GM19468 (cell line): Measurements from ENCODE around the gene SLC22A15.

Source experiments
- ATAC-seq: cut with Tn5 transposase; IDR thresholded peaks from one replicate; pipeline ENCODE4 v1.9.1; 2021; ENCODE audit warnings: mild to moderate bottlenecking, moderate library complexity, moderate number of reproducible peaks; ENCODE audit not compliant: unreplicated experiment; ENCODE audit errors: extremely low read depth

Gene SLC22A15

DNA sequence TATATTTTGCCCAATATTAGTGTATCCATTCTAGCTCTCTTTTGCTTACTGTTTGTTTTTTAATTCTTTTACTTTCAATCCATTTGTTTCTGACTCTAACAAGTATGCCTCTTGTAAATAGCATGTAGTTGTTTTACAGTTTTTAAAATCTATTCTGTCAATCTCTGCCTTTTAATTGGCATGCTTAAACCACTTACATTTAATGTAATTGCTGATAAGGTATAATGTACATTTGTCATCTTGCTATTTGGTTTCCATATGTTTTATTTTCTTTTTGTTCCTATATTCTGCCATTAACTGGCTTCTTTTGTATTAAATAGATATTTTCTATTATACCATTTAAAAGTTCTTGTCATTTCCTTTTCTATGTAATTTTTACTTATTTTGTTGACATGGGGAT is 118.7 kb downstream of the SLC22A15 start:
- ATAC-seq = no peak

GRCh38 chr1:116096013-116096618 is 119.8 kb downstream of the SLC22A15 start:
- no peak for ATAC-seq

GRCh38 chr1:116097626-116098025 is 121.3 kb downstream of the SLC22A15 start:
- ATAC-seq = no peak

DNA sequence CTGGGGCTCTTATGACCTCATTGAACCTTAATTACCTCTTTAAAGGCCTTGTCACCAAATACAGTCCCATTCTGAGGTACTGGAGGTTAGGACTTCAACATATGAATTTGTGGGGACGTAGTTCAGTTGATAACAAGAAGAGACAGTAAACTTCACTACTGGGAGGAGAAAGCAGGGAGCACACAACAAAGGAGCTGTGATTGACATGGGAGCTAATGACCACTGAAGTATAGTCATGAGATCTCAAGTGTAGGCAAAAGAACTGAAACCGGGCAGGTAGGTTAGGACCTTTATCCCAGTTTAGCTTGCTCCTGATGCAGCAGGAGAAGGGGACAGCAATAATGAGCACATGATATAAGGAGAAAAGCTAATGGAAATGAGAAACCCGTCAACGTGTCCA is 123.1 kb downstream of the SLC22A15 start:
- ATAC-seq = no peak

DNA sequence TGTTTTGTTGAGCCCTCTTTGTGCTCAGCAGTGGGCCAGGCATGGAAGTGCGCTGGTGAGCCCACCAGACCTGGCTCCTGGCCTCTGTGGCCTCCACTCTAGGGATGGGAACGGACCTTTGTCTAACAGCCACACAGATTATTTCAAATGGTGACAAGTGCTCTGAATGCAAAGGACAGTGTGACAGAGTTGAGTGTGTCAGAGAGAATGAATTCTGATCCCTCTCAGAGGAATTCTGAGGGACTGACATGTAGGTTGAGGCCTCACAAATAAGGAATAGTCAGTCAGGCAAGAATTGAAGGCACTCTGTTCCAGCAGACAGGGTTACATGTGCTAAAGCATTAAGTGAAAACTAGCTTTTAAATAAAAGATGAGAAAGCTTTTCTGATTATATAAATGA is 123.6 kb downstream of the SLC22A15 start:
- no peak for ATAC-seq

DNA sequence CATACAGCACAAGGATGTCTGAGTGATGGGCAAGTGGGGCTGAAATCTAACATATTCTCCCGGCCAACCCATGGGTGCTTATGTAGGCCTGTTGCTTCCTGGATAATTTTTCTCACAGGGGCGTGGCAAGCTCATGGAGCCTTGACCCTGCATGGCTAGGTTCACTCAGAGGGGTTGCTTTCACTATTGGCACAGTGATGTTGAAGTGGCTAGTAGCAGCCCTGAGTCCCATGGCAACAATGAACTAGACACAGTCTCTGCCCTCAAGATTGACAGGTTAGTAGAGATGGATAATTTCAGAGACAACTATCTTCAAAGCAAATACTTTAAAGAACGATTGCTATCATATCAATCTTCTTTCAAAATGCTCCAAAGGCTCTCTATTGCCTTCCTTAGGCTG is 128.4 kb downstream of the SLC22A15 start:
- ATAC-seq = no peak

DNA sequence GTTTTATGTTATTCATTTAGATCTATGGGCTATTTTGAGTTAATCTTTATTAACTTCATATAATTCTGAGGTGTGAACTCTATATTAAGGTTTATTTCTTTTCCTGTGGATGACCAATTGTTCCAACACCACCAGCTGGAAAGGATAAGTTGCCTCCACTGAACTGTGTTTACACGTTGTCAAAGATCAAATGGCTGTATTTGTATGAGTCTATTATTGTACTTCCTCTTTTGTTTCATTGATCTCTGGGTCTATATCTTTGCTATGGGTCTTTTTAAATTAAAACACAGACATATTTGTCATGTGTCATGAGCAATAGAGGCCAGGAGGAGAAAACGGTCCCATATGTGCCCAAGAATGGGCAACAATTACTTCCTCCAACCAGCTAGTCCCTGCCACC is 129.7 kb downstream of the SLC22A15 start:
- no peak for ATAC-seq

DNA sequence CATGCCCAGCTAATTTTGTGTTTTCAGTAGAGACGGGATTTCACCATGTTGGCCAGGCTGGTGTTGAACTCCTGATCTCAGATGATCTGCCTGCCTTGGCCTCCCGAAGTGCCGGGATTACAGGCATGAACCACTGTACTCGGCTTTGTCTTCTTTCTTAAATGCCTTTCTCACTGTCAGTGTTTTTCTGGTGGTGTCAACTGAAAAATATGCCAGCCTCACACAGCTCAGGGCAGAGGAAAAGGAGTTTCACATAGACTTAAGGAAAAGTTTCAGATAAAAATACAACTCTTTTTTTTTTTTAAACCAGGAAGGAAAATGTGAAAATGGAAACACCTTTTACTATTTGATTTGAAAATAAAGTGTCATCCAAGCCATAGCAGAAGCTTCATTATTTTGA is 130.3 kb downstream of the SLC22A15 start:
- ATAC-seq = no peak

DNA sequence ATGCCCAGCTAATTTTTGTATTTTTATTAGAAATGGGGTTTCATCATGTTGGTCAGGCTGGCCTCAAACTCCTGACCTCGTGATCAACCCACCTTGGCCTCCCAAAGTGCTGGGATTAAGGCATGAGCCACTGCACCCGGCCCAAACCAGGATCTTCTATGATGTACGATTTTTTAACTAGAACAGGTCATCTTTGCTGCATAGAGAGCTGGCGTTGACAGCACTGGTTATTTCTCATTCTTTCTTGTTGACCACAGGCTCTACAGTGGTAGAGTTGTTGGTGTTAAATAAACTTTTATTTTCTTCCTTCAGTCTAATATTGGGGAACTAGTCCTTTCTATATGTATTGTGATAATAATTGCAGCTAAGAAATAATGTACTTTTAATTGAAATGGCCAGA is 131.1 kb downstream of the SLC22A15 start:
- no peak for ATAC-seq

GRCh38 chr1:116110567-116111523 is 134.5 kb downstream of the SLC22A15 start, which contains the start of gene MAB21L3:
Gene MAB21L3, plus strand, starts transcription at chr1:116111399. Its CDS starts 1,217 bp downstream, at chr1:116112616.
- peak; percentile 47 for ATAC-seq

DNA sequence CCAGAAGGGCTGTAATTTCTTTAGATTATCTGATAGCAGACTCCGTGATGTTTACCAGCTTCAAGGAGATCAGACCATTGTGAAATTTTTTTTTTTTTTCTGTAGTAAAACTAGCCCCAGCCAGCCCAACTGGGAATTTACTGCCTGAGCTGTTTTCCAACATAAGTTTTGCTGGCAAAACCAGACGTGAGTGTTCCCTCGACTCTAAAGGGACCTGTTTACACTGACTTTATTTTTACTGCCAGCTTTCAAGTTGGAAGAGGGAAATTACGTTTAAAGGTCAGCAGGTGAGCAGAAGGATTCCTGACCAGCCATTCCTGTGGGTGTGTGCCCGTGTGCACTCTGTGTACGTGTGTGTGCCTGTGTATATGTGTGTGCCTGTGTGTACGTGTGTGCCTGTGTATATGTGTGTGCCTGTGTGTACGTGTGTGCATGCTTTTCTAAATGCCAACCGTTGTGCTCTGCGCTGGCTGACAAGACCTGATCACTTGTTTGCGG is 135.3 kb downstream of the SLC22A15 start:
- no peak for ATAC-seq

- ATAC-seq = no peak
Observed at GRCh38 chr1:116112388-116113140, 136.3 kb downstream of the SLC22A15 start.

- ATAC-seq = no peak
Observed at GRCh38 chr1:116113615-116114014, 137.3 kb downstream of the SLC22A15 start.

DNA sequence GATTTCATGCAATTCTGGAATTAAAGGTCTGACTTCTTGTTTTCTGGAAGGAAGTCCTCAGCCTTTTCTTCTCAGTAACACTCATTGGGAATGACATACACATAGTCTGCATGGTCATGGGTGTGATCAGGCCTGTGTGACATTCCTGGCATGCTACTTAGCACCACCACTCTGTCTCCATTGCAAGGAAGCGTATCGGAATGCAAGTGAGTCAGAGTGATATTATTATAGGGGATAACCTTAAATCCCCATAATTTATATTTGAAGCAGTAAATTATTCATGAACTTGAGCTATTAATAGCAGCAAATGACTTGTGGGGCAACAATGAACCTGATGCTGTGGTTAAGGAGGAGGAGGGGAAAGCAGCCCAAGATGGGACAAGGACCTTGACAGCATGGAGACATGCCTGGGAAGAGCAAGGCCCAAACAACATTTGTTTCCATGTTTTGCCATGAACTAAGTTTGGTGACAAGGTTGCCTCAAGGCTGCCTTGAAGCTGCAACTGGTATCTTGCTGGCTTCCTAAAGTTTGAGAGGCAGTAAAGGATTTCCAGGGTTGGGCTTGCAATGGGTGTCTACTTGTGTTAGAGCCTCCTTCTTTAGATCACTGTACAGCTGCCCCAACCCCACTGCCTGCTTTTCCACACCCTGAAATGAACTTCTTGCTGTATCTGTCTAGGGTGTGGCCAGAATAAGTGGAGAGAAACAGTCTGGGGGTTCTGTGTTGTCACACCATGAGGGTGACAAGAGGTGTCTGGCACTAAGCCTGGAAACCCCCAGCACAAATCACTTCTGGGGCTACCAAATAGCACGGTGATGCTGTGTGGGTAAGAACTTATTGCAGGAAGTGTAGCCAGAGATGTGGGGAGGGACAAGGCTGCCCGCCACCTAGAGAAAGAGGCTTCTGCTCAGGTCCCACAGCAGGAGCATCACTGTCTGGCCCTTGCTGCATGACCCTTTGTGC is 139.4 kb downstream of the SLC22A15 start:
- no peak for ATAC-seq

DNA sequence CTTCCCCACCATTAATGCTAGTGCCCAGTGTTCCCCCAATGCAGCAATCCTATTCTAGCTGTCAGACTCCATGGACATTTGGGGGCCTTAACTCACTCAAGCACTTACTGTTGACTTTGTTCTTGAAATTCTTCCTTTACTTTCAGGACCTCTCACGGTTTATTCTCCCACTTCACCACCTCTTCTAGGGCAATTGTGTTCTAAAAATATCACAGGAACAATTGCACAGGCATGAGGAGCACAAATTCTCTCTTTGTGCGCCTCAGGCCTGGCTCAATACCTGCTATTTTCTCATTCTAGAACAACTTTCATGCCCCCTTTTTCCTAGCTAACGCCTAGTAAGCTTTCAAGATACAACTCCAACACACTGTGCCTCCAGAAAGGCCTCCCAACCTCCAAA is 142.2 kb downstream of the SLC22A15 start:
- no peak for ATAC-seq
